Fibroblast of lung (primary cell): ENCODE results near the gene MCCC1. TPM values are rescaled to one million over a fixed set of nuclear protein-coding genes. Genes with fewer than 3 reads are reported as not detected.
A peak's percentile ranks its signal among the peaks of the same experiment; 100 is the strongest.

Experiments used
- DNase-seq, 2 donors: peaks; one replicate each; pipeline versions ENCODE4 v3.0.0 to v3.0.0-alpha.2; 2010; ENCODE audit warnings: low read depth in 2 of 2
- H2AFZ ChIP-seq: 2 replicates; pipeline ENCODE4 v1.5.1; 2012; ENCODE audit warnings: low read length, control low read depth, inconsistent platforms
- H3K27ac ChIP-seq: 2 replicates; pipeline ENCODE4 v1.5.1; 2011; ENCODE audit warnings: low read length, control low read depth; ENCODE audit not compliant: insufficient read depth
- H3K27me3 ChIP-seq: 2 replicates; pipeline ENCODE4 v1.5.1; 2011; ENCODE audit warnings: mild to moderate bottlenecking, low read length; ENCODE audit not compliant: control insufficient read depth, insufficient read depth
- H3K36me3 ChIP-seq: 2 replicates; pipeline ENCODE4 v1.5.1; 2011; ENCODE audit warnings: low read length; ENCODE audit not compliant: control insufficient read depth, insufficient read depth
- H3K4me1 ChIP-seq: 2 replicates; pipeline ENCODE4 v1.5.1; 2011; ENCODE audit warnings: low read length; ENCODE audit not compliant: control insufficient read depth, insufficient read depth; ENCODE audit errors: extremely low read depth
- H3K4me2 ChIP-seq: 2 replicates; pipeline ENCODE4 v1.5.1; 2011; ENCODE audit warnings: low read length, control low read depth; ENCODE audit not compliant: insufficient read depth; ENCODE audit errors: extremely low read depth
- H3K4me3 ChIP-seq, 4 experiments: fragments of 200-600 bp in 1 of 4; sonication (generic) in 1 of 4; replicated peaks in 1 of 4; 2 replicates each; pipeline ENCODE4 v1.5.1; 2011 to 2016; ENCODE audit warnings: low read length in 4 of 4, low read depth in 3 of 4, mild to moderate bottlenecking in 3 of 4, control low read depth in 2 of 4, inconsistent platforms in 1 of 4, mixed read lengths in 1 of 4; ENCODE audit not compliant: insufficient read depth in 1 of 4; ENCODE audit errors: control extremely low read depth in 1 of 4
- H3K79me2 ChIP-seq: 2 replicates; pipeline ENCODE4 v1.5.1; 2012; ENCODE audit warnings: mild to moderate bottlenecking, low read length, inconsistent platforms; ENCODE audit not compliant: control insufficient read depth, insufficient read depth
- H3K9ac ChIP-seq: 2 replicates; pipeline ENCODE4 v1.5.1; 2011; ENCODE audit warnings: mild to moderate bottlenecking, low read length, control low read depth; ENCODE audit not compliant: insufficient read depth
- H3K9me3 ChIP-seq: 2 replicates; pipeline ENCODE4 v1.5.1; 2012; ENCODE audit warnings: low read depth, low read length; ENCODE audit not compliant: control insufficient read depth, insufficient read depth
- H4K20me1 ChIP-seq: 2 replicates; pipeline ENCODE4 v1.5.1; 2011; ENCODE audit warnings: low read length; ENCODE audit not compliant: control insufficient read depth, insufficient read depth; ENCODE audit errors: extremely low read depth
- CTCF ChIP-seq, 2 donors: IDR thresholded peaks in 1 of 2; conservative IDR thresholded peaks in 1 of 2; 1 replicate in 1 of 2; 2 replicates in 1 of 2; pipeline ENCODE4 v1.5.1; 2011 to 2012; ENCODE audit warnings: low read length in 2 of 2, control low read depth in 1 of 2, inconsistent platforms in 1 of 2, low read depth in 1 of 2, mild to moderate bottlenecking in 1 of 2
- EZH2 ChIP-seq: IDR thresholded peaks from 2 replicates; pipeline ENCODE4 v1.5.1; 2012; ENCODE audit warnings: low read length, control low read depth, mild to moderate bottlenecking; ENCODE audit errors: missing control alignments
- polyA plus RNA-seq, 2 donors: library from polyadenylated mRNA; depleted of rRNA in 1 of 2; stranded (reverse) in 1 of 2; unstranded in 1 of 2; fragments of >200 nt; gene quantifications; 2 replicates each; pipeline ENCODE4 v1.2.1, GENCODE V29; 2011 to 2012; ENCODE audit warnings: missing spikeins in 1 of 2
- total RNA-seq: library from RNA; depleted of rRNA; stranded (reverse); fragments of >200 nt; gene quantifications from 2 replicates; pipeline ENCODE4 v1.2.1, GENCODE V29; 2014

The MCCC1 gene
- total and polyA plus RNA-seq, 2 donors (not counting 1 experiment from before 2014, with no cell fraction given) = 16.1 to 29.1 TPM

GRCh38 chr3:183032880-183033555 lies 66.3 kb downstream of the MCCC1 start:
- H2AFZ ChIP-seq = no peak overlapping the region

GRCh38 chr3:183031826-183032225 lies 67.5 kb downstream of the MCCC1 start:
- Histone ChIP-seq H3K4me2 (no peak overlapping the region), H3K79me2 (no peaks in the 10 kb centered on the region), H3K9me3 (no peaks in the 10 kb centered on the region), H3K9ac (no peak overlapping the region), H3K27ac (no peak overlapping the region), H3K4me3 (no peak overlapping the region), H3K4me1 (no peaks in the 10 kb centered on the region), H3K27me3 (no peaks in the 10 kb centered on the region), H2AFZ (no peak overlapping the region), H4K20me1 (no peaks in the 10 kb centered on the region), H3K36me3 (peaks cover 2% of the 10 kb centered on the region)
- DNase-seq = peak in 1 of 2 donors; percentile 76
- TF ChIP-seq CTCF (conservative IDR thresholded peaks at IDR 0.05 in 1 of 2, IDR thresholded peaks at IDR 0.05 in 1 of 2; ENCODE audit: low read depth in 1 of 2, low read length in 2 of 2) (no peak), EZH2 (no peak)

More at GRCh38 chr3:183032880-183033555, 66.3 kb downstream of the MCCC1 start:
- DNase-seq = no peak
- Histone ChIP-seq H3K4me3 (no peak overlapping the region), H3K27ac (no peak overlapping the region), H3K9ac (no peak overlapping the region), H3K9me3 (no peaks in the 10 kb centered on the region), H4K20me1 (no peaks in the 10 kb centered on the region), H3K79me2 (no peaks in the 10 kb centered on the region), H3K4me1 (no peaks in the 10 kb centered on the region), H3K27me3 (no peaks in the 10 kb centered on the region), H3K4me2 (no peak overlapping the region), H3K36me3 (peaks cover 1% of the 10 kb centered on the region)
- TF ChIP-seq CTCF (conservative IDR thresholded peaks at IDR 0.05 in 1 of 2, IDR thresholded peaks at IDR 0.05 in 1 of 2; ENCODE audit: low read depth in 1 of 2, low read length in 2 of 2) = no peak
- TF ChIP-seq EZH2 = no peak

GRCh38 chr3:183028416-183028815 lies 70.9 kb downstream of the MCCC1 start:
- Histone ChIP-seq H3K9me3 (no peaks in the 10 kb centered on the region), H2AFZ (no peak overlapping the region), H3K27ac (no peak overlapping the region), H3K4me1 (no peaks in the 10 kb centered on the region), H3K36me3 (peaks cover 2% of the 10 kb centered on the region), H3K79me2 (no peaks in the 10 kb centered on the region), H4K20me1 (no peaks in the 10 kb centered on the region), H3K4me3 (no peak overlapping the region), H3K9ac (no peak overlapping the region), H3K4me2 (no peak overlapping the region), H3K27me3 (no peaks in the 10 kb centered on the region)
- DNase-seq = no peak
- no peak for TF ChIP-seq EZH2
- no peak for TF ChIP-seq CTCF (conservative IDR thresholded peaks at IDR 0.05 in 1 of 2, IDR thresholded peaks at IDR 0.05 in 1 of 2; ENCODE audit: low read depth in 1 of 2, low read length in 2 of 2)
